ENCODE measurements around the gene CGNL1.

The CGNL1 gene

DNA sequence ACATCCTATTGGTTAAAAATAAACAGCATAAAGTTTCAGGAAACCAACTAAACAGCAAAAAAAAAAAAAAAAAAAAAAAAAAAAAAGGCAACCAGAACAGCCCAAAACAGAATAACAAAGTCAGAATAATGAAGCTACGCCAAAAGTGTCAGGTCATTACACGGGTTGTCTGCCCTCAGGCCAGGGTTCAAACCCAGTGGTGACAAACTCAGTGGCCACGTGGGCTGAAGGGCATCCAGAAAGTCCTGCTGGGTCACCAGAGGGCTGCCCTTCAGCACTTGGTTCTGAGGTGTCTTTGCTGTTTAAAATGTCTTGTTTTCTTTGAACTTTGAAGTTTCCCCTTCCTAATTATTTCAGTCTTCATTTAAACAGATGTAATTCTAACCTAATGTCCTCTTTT, 61.3 kb downstream of the CGNL1 start:
- Histone ChIP-seq H3K27me3 (ENCODE audit: low read depth, low read length) (peaks cover 13% of the 10 kb centered on the region; the same call in 1 of the 2 replicates), H2AFZ (ENCODE audit: low read depth, low read length) (no peak overlapping the region), H3K4me3 (ENCODE audit: low read length) (no peak overlapping the region), H3K4me2 (ENCODE audit: low read length) (no peak overlapping the region), H3K79me2 (ENCODE audit: low read length) (no peaks in the 10 kb centered on the region), H3K9ac (ENCODE audit: low read length) (no peak overlapping the region), H3K4me1 (ENCODE audit: low read length) (peaks cover 4% of the 10 kb centered on the region; the same call in 1 of the 2 replicates), H4K20me1 (ENCODE audit: insufficient read depth, low read length) (no peaks in the 10 kb centered on the region), H3K36me3 (replicated peaks; ENCODE audit: low read depth, low read length) (no peaks in the 10 kb centered on the region), H3K9me3 (ENCODE audit: insufficient read depth, low read length) (no peaks in the 10 kb centered on the region), H3K27ac (ENCODE audit: low read length) (no peak overlapping the region)
- TF ChIP-seq EZH2phosphoT487 (IDR thresholded peaks at IDR 0.05; ENCODE audit: low read depth), result no peak
- TF ChIP-seq, protein P1, sequence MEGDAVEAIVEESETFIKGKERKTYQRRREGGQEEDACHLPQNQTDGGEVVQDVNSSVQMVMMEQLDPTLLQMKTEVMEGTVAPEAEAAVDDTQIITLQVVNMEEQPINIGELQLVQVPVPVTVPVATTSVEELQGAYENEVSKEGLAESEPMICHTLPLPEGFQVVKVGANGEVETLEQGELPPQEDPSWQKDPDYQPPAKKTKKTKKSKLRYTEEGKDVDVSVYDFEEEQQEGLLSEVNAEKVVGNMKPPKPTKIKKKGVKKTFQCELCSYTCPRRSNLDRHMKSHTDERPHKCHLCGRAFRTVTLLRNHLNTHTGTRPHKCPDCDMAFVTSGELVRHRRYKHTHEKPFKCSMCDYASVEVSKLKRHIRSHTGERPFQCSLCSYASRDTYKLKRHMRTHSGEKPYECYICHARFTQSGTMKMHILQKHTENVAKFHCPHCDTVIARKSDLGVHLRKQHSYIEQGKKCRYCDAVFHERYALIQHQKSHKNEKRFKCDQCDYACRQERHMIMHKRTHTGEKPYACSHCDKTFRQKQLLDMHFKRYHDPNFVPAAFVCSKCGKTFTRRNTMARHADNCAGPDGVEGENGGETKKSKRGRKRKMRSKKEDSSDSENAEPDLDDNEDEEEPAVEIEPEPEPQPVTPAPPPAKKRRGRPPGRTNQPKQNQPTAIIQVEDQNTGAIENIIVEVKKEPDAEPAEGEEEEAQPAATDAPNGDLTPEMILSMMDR (IDR thresholded peaks at IDR 0.05; ENCODE audit: low read depth, low read length), result no peak

DNA sequence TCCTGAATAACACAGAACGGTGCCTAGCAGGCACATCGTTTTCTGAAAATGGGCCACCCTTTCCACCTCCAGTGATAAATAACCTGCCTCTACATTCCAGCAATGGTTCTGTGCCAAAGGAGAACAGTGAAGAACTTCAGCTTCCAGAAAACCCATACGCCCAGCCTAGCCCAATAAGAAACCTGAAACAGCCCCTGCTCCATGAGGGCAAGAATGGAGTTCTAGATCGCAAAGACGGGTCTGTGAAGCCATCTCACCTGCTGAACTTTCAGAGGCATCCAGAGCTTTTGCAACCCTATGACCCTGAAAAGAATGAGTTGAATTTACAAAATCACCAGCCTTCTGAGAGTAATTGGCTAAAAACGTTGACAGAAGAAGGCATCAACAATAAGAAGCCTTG, 61.9 kb downstream of the CGNL1 start:
- Histone ChIP-seq H3K4me3 (ENCODE audit: low read length) (no peak overlapping the region), H3K36me3 (replicated peaks; ENCODE audit: low read depth, low read length) (no peaks in the 10 kb centered on the region), H3K9ac (ENCODE audit: low read length) (no peak overlapping the region), H3K4me2 (ENCODE audit: low read length) (no peak overlapping the region), H3K4me1 (ENCODE audit: low read length) (peaks cover 4% of the 10 kb centered on the region; the same call in 1 of the 2 replicates), H3K79me2 (ENCODE audit: low read length) (no peaks in the 10 kb centered on the region), H2AFZ (ENCODE audit: low read depth, low read length) (no peak overlapping the region), H4K20me1 (ENCODE audit: insufficient read depth, low read length) (no peaks in the 10 kb centered on the region), H3K9me3 (ENCODE audit: insufficient read depth, low read length) (no peaks in the 10 kb centered on the region), H3K27ac (ENCODE audit: low read length) (no peak overlapping the region), H3K27me3 (ENCODE audit: low read depth, low read length) (peaks cover 10% of the 10 kb centered on the region; the same call in 1 of the 2 replicates)
- TF ChIP-seq, protein P1 (IDR thresholded peaks at IDR 0.05; ENCODE audit: low read depth, low read length), result no peak
- TF ChIP-seq EZH2phosphoT487 (IDR thresholded peaks at IDR 0.05; ENCODE audit: low read depth), result no peak

DNA sequence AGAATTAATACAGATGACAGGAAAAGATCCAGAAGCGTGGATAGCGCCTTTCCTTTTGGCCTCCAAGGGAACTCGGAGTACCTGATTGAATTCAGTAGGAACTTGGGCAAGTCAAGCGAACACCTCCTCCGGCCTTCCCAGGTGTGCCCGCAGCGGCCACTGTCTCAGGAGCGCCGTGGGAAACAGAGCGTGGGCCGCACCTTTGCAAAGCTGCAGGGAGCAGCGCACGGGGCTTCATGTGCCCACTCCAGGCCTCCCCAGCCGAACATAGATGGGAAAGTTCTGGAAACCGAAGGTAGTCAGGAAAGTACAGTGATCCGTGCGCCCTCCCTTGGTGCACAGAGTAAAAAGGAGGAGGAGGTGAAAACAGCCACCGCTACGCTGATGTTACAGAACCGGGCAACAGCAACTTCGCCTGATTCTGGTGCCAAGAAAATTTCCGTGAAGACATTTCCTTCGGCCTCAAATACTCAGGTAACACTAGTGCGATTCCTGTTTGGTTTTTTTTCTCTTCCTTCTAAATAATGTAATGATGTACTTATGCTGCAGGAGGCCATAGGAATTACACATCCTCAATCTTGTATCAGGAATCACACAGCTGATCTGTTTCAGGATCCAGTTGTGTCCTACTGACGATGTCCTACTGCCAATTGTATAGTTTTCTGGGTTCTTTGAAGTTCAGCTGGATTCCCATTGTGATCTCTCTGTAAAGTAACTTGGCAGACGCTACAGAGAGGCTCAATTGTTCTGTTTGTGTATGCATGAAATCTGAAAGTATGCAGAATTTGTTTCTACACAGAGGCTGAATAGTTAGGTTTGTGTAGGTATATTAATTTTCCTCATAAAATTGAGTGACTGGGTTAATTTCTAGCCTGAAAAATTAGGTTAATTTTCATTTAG, 63.1 kb downstream of the CGNL1 start:
- H3K79me2 ChIP-seq (ENCODE audit: low read length), result no peaks in the 10 kb centered on the region
- no peak overlapping the region for H3K9ac ChIP-seq (ENCODE audit: low read length)
- no peak overlapping the region for H3K27ac ChIP-seq (ENCODE audit: low read length)
- no peak overlapping the region for H2AFZ ChIP-seq (ENCODE audit: low read depth, low read length)
- no peak overlapping the region for H3K4me3 ChIP-seq (ENCODE audit: low read length)
- H3K36me3 ChIP-seq (replicated peaks; ENCODE audit: low read depth, low read length), result no peaks in the 10 kb centered on the region
- peaks cover 4% of the 10 kb centered on the region; the same call in 1 of the 2 replicates for H3K4me1 ChIP-seq (ENCODE audit: low read length)
- no peak overlapping the region for H3K4me2 ChIP-seq (ENCODE audit: low read length)
- TF ChIP-seq, protein P1 (IDR thresholded peaks at IDR 0.05; ENCODE audit: low read depth, low read length), result no peak
- no peak for TF ChIP-seq EZH2phosphoT487 (IDR thresholded peaks at IDR 0.05; ENCODE audit: low read depth)
- no peaks in the 10 kb centered on the region for H3K9me3 ChIP-seq (ENCODE audit: insufficient read depth, low read length)
- no peaks in the 10 kb centered on the region for H4K20me1 ChIP-seq (ENCODE audit: insufficient read depth, low read length)
- peaks cover 5% of the 10 kb centered on the region; the same call in 1 of the 2 replicates for H3K27me3 ChIP-seq (ENCODE audit: low read depth, low read length)

DNA sequence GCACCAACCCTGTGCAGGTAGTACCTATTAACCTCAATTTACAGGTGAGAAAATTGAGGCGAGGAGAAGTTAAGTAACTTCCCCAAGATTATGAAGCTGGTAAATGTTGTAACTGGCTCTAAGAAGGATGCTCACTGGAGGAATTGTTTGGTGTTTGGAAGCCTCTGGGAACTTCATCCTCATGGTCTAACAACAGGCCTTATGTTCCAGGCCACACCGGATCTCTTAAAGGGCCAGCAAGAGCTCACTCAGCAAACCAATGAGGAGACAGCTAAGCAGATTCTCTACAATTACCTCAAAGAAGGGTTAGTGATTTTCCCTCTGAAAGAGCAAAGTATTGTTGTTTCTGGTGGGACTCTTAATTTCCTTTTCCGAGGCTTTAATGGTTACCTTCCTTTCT, 63.9 kb downstream of the CGNL1 start:
- H2AFZ ChIP-seq (ENCODE audit: low read depth, low read length), result no peak overlapping the region
- no peak overlapping the region for H3K4me3 ChIP-seq (ENCODE audit: low read length)
- no peaks in the 10 kb centered on the region for H3K36me3 ChIP-seq (replicated peaks; ENCODE audit: low read depth, low read length)
- no peak overlapping the region for H3K9ac ChIP-seq (ENCODE audit: low read length)
- H3K4me1 ChIP-seq (ENCODE audit: low read length), result peaks cover 4% of the 10 kb centered on the region; the same call in 1 of the 2 replicates
- H3K27ac ChIP-seq (ENCODE audit: low read length), result no peak overlapping the region
- H4K20me1 ChIP-seq (ENCODE audit: insufficient read depth, low read length), result no peaks in the 10 kb centered on the region
- TF ChIP-seq, protein P1 (IDR thresholded peaks at IDR 0.05; ENCODE audit: low read depth, low read length), result no peak
- TF ChIP-seq EZH2phosphoT487 (IDR thresholded peaks at IDR 0.05; ENCODE audit: low read depth), result no peak
- H3K79me2 ChIP-seq (ENCODE audit: low read length), result no peaks in the 10 kb centered on the region
- no peaks in the 10 kb centered on the region for H3K9me3 ChIP-seq (ENCODE audit: insufficient read depth, low read length)
- no peak overlapping the region for H3K4me2 ChIP-seq (ENCODE audit: low read length)
- no peaks in the 10 kb centered on the region; the same call in 1 of the 2 replicates for H3K27me3 ChIP-seq (ENCODE audit: low read depth, low read length)

All from OCI-LY3 (cell line).